Pancreas (tissue), 10 donors: ENCODE results near the gene GPR160. TPM values are rescaled to one million over a fixed set of nuclear protein-coding genes. Genes with fewer than 3 reads are reported as not detected.

ENCODE experiments used
- ATAC-seq, 4 donors: fragments of 200-7000 bp; cut with Tn5 transposase; one replicate each; pipeline versions ENCODE4 v1.8.0 to v1.9.1; 2020; ENCODE audit warnings: mild to moderate bottlenecking in 4 of 4, moderate library complexity in 4 of 4
- DNase-seq, 6 donors: peaks; one replicate each; pipeline ENCODE4 v3.0.0-alpha.2; 2020
- FAIRE-seq: peaks from 2 replicates; lab custom pipeline; 2012; peaks lifted over from hg19 to GRCh38; lab: Jason Lieb, UNC
- H3K27ac ChIP-seq, 4 donors: fragments of 200-600 bp; sonication (generic); 1 replicate in 3 of 4; 2 replicates in 1 of 4; pipeline versions ENCODE4 v1.5.0 to v1.8.0; 2020
- H3K27me3 ChIP-seq, 4 donors: fragments of 200-600 bp; one replicate each; pipeline ENCODE4 v1.8.0; 2021
- H3K36me3 ChIP-seq, 3 donors: fragments of 200-600 bp; sonication (generic) in 1 of 3; one replicate each; pipeline versions ENCODE4 v1.5.0 to v1.8.0; 2020 to 2021
- H3K4me1 ChIP-seq, 3 donors: fragments of 200-600 bp; one replicate each; pipeline ENCODE4 v1.8.0; 2021
- H3K4me3 ChIP-seq, 4 donors: fragments of 200-600 bp; sonication (generic) in 2 of 4; one replicate each; pipeline versions ENCODE4 v1.5.0 to v1.8.0; 2020 to 2021
- H3K9me3 ChIP-seq, 4 donors: fragments of 200-600 bp; one replicate each; pipeline ENCODE4 v1.8.0; 2021
- CTCF ChIP-seq, 4 donors: fragments of 200-600 bp; sonication (generic) in 3 of 4; IDR thresholded peaks; one replicate each; pipeline versions ENCODE4 v1.5.0 to v1.8.0; 2021; ENCODE audit warnings: antibody characterized with exemption in 4 of 4
- WGBS, 2 donors: extraction: QIAGEN DNeasy Blood & Tissue Kit; methylation state at CpG; one replicate each; pipeline ENCODE4 v1.1.7; 2013; 5-methylcytosine and 5-hydroxymethylcytosine counted together
- intact Hi-C, 3 donors: fragments of 100-400 bp; cut with DNase I; formaldehyde crosslinking; loops; one replicate each; pipeline versions ENCODE4 v1.11.1 to v1.14.2; 2022
- polyA plus RNA-seq, 2 donors: library from polyadenylated mRNA; stranded (reverse); fragments of 200-250 nt; gene quantifications; one replicate each; pipeline ENCODE4 v1.2.3, GENCODE V29; 2013
- total RNA-seq, 6 donors: library from RNA; stranded (reverse); fragmentation: NEBNext Ultra II Directional in 4 of 6; extraction: Animal tissue kit (Norgen Biotek cat#: 25700) in 4 of 6; gene quantifications; one replicate each; pipeline versions ENCODE4 v1.2.1 to v1.2.4, GENCODE V29; 2021 to 2023
- donor health status: healthy with polysubstance abuse.
- donor health status: DM: no; HTN: no; CAD: no; lungs with moderate emphysema.
- donor health status: DM: no; HTN: no; CAD: no.
- donor health status: control.
- donor health status: control.
- donor health status: Bipolar disorder and iron deficiency.
- donor health status: DM: yes; HTN: yes; CAD: no.
- donor health status: DM: no; HTN: no; CAD: no.
- donor health status: DM: no; HTN: no; CAD: no.
- donor health status: DM: yes; HTN: yes; CAD: no.

The GPR160 gene
- total and polyA plus RNA-seq, 8 donors = 4.4 to 12.7 (median 8.5) TPM

DNA sequence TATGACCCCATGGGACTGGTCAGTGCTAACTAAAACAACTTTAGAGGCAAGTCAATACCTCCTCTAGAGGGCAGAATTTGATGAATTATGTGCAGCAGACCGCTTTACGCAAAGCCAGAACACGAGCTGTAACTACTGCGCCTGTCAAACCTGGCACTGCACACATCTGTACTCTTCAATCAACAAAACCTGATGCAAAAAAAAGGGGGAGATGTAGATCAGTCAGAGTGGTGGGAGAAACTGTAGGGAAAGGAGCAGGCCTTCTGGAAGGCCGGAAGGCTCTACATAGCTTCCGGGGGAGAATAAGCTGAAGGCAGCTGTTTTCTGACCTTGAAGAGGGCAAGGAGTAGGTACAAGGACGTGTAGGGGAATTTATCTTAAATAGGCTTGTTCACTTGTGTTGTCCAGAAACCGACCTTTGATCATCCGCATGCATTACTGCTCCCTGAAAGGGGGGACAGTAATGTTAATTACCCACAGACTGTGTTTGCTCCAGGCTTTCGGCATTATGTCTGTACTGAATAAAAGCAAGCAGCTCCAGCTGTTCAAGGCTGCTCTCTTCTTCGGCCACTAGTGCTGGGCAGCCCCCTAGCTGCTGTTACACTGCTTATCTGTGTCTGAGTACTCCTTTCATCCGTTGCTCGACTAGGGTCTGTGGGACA is 41.0 kb downstream of the GPR160 start:
- DNase-seq (no peak), ATAC-seq (peak in 3 of 4 donors; percentile 35 to 63 (median 45)), FAIRE-seq (no peak)
- Histone ChIP-seq H3K36me3 (peaks cover 0 to 3% (median 0%) of the 10 kb centered on the region in 3 donors), H3K4me1 (peaks cover 0 to 7% (median 0%) of the 10 kb centered on the region in 3 donors), H3K27ac (no peak overlapping the region), H3K27me3 (no peaks in the 10 kb centered on the region), H3K9me3 (no peaks in the 10 kb centered on the region), H3K4me3 (no peak overlapping the region)
- TF ChIP-seq CTCF (IDR thresholded peaks at IDR 0.05) = no peak
- intact Hi-C loops = no loop called here
- WGBS, 2 donors = 69 to 75% methylated on average over 13 of the region's 13 CpGs

- no peak for TF ChIP-seq CTCF (IDR thresholded peaks at IDR 0.05)
- Histone ChIP-seq H3K36me3 (peaks cover 0 to 3% (median 0%) of the 10 kb centered on the region in 3 donors), H3K27me3 (no peaks in the 10 kb centered on the region), H3K27ac (peak overlapping the region in 1 of 4 donors; percentile 6), H3K4me1 (peaks cover 0 to 7% (median 0%) of the 10 kb centered on the region in 3 donors), H3K4me3 (no peak overlapping the region), H3K9me3 (no peaks in the 10 kb centered on the region)
- intact Hi-C loops = no loop called here
- ATAC-seq (peak in 2 of 4 donors; percentile 51 to 79), FAIRE-seq (no peak), DNase-seq (no peak)
- 39 to 40% methylated on average over 2 of the region's 2 CpGs for WGBS, 2 donors
These were observed 41.9 kb downstream of the GPR160 start for GRCh38 chr3:170079536-170080165.

GRCh38 chr3:170080605-170081004 is 42.8 kb downstream of the GPR160 start:
- Histone ChIP-seq H3K9me3 (no peaks in the 10 kb centered on the region), H3K27ac (no peak overlapping the region), H3K4me1 (peaks cover 0 to 7% (median 0%) of the 10 kb centered on the region in 3 donors), H3K36me3 (peaks cover 0 to 4% (median 3%) of the 10 kb centered on the region in 3 donors), H3K27me3 (no peaks in the 10 kb centered on the region), H3K4me3 (no peak overlapping the region)
- no peak for TF ChIP-seq CTCF (IDR thresholded peaks at IDR 0.05)
- 89 to 91% methylated on average over 4 of the region's 4 CpGs for WGBS, 2 donors
- ATAC-seq (no peak), FAIRE-seq (no peak), DNase-seq (no peak)
- intact Hi-C loops = no loop called here

DNA sequence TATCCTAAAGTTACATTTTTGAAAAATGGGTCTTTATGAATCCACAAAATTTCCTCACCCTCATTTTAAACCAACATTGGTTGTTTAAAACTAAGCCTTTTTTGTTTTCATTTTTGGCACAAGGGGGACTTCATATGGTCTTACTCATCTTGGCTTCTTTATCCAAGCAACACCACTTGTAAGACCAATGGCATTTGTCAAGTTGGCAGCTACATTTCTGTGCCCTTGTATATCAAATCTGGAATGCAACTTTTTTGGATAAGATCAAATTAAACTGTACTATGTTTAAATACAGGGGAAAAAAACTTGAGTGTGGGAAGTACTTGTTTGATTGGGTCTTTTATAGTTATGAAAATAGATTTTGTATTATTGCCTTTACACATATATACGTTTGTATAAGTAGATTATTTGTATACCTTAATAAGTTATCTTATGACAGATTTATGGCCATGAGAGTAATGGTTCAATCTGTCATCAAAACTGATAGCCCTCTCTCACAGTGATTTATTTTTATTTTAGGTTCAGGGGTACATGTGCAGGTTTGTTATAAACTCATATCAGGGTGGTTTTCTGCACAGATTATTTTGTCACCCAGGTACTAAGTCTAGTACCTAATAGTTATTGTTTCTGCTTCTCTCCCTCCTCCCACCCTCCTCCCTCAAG is 43.4 kb downstream of the GPR160 start:
- H3K4me3 ChIP-seq = no peak overlapping the region
- DNase-seq (no peak), FAIRE-seq (no peak), ATAC-seq (no peak)
- no peak for TF ChIP-seq CTCF (IDR thresholded peaks at IDR 0.05)
- peaks cover 0 to 7% (median 0%) of the 10 kb centered on the region in 3 donors for H3K4me1 ChIP-seq
- intact Hi-C loops = no loop called here
- 73 to 75% methylated on average over 1 of the region's 1 CpG for WGBS, 2 donors
- peaks cover 0 to 8% (median 3%) of the 10 kb centered on the region in 3 donors for H3K36me3 ChIP-seq
- no peaks in the 10 kb centered on the region for H3K27me3 ChIP-seq
- H3K27ac ChIP-seq = no peak overlapping the region
- H3K9me3 ChIP-seq = no peaks in the 10 kb centered on the region
